ENCODE data around the gene TBC1D22B.

DNA sequence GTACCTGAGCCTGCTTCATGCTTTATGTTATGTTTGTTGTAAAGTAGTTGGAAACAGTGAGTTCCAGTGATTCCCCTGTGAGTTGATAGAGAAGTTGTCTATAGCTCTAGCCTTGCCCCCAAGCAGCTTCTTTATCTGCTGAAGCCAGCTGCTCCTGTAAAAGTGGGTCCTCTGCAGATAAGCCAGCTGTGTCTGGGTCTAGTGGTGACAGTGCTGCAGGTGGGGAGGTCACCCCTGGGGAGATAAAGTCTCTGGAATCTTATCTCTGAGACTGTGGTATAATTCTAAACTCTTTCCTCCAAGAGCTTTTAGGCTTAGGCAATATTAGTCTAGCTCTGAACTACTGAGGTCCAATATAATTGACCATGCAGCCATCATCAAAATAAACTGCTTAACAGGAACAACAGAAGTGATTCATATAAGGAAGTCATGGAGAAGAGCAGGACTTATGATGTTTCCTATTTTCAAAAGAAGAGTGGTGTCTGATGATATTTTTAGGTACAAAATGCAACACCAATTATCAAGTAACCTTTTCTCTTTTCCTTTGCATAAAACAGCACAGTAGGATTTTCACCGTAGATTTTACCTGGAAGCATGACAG, 44.6 kb downstream of the TBC1D22B start:
- TF ChIP-seq, protein P1, sequence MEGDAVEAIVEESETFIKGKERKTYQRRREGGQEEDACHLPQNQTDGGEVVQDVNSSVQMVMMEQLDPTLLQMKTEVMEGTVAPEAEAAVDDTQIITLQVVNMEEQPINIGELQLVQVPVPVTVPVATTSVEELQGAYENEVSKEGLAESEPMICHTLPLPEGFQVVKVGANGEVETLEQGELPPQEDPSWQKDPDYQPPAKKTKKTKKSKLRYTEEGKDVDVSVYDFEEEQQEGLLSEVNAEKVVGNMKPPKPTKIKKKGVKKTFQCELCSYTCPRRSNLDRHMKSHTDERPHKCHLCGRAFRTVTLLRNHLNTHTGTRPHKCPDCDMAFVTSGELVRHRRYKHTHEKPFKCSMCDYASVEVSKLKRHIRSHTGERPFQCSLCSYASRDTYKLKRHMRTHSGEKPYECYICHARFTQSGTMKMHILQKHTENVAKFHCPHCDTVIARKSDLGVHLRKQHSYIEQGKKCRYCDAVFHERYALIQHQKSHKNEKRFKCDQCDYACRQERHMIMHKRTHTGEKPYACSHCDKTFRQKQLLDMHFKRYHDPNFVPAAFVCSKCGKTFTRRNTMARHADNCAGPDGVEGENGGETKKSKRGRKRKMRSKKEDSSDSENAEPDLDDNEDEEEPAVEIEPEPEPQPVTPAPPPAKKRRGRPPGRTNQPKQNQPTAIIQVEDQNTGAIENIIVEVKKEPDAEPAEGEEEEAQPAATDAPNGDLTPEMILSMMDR (IDR thresholded peaks at IDR 0.05), result no peak
- no peak for TF ChIP-seq SREBF2 (IDR thresholded peaks at IDR 0.05)
- no peak for TF ChIP-seq POLR2A (IDR thresholded peaks at IDR 0.05; ENCODE audit: low read length)
- TF ChIP-seq ZFP36 (IDR thresholded peaks at IDR 0.05; ENCODE audit: borderline replicate concordance, partially characterized antibody), result no peak
- TF ChIP-seq NR3C1 (IDR thresholded peaks at IDR 0.05), result no peak
- no peak for TF ChIP-seq RFX5 (IDR thresholded peaks at IDR 0.05)
